ENCODE data around the gene OR5AU1. TPM values are rescaled to one million over a fixed set of nuclear protein-coding genes. Genes with fewer than 3 reads are reported as not detected.

The OR5AU1 gene
- polyA plus RNA-seq, 2 of the 4 experiments (the other 2 are of a cell fraction), result not detected

DNA sequence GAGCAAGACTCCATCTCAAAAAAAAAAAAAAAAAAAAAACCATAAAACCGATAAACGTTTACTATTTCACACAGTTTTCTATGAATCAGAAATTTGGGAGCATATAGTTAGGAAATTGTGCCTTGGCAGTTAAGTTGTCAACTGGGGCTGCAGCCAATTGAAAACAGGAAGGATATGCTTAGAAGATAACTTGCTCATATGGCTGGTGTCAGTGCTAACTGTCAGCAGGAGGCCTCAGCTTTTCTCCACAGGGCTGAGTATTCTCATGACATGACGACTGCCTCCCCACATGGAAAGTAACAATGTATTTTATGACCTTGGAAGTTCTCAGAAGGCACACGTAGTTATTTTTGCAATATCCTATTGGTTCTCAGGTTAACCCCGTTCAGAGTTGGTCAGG, 29.6 kb upstream of the OR5AU1 start:
- H3K4me1 ChIP-seq, result no peaks in the 10 kb centered on the region
- FAIRE-seq, result no peak
- H3K4me3 ChIP-seq, result no peak overlapping the region
- ChIA-PET CTCF (no interaction called here), POLR2A (no interaction called here)
- peaks cover 13% of the 10 kb centered on the region for H3K9me3 ChIP-seq
- no peak for DNase-seq (ENCODE audit: low read depth in 1 of 2, low spot score in 1 of 2)
- TF ChIP-seq, protein P1, sequence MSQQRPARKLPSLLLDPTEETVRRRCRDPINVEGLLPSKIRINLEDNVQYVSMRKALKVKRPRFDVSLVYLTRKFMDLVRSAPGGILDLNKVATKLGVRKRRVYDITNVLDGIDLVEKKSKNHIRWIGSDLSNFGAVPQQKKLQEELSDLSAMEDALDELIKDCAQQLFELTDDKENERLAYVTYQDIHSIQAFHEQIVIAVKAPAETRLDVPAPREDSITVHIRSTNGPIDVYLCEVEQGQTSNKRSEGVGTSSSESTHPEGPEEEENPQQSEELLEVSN (IDR thresholded peaks at IDR 0.05; ENCODE audit: borderline replicate concordance, low read depth), result no peak
- TF ChIP-seq ZNF302 (CRISPR knock-in tag; IDR thresholded peaks at IDR 0.05) (no peak), ZSCAN20 (CRISPR knock-in tag; IDR thresholded peaks at IDR 0.05) (no peak), RFX5 (IDR thresholded peaks at IDR 0.05) (no peak), ZC3H11A (IDR thresholded peaks at IDR 0.05) (no peak), NPAS2 (CRISPR knock-in tag; IDR thresholded peaks at IDR 0.05; ENCODE audit: borderline replicate concordance) (no peak), POLR2A (IDR thresholded peaks at IDR 0.05; ENCODE audit: low read length) (no peak), KDM1A (IDR thresholded peaks at IDR 0.05; ENCODE audit: low read depth) (no peak)
- TF ChIP-seq, protein P2, sequence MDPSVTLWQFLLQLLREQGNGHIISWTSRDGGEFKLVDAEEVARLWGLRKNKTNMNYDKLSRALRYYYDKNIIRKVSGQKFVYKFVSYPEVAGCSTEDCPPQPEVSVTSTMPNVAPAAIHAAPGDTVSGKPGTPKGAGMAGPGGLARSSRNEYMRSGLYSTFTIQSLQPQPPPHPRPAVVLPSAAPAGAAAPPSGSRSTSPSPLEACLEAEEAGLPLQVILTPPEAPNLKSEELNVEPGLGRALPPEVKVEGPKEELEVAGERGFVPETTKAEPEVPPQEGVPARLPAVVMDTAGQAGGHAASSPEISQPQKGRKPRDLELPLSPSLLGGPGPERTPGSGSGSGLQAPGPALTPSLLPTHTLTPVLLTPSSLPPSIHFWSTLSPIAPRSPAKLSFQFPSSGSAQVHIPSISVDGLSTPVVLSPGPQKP (IDR thresholded peaks at IDR 0.05; ENCODE audit: low read depth, low read length), result no peak
- TF ChIP-seq, protein P3, sequence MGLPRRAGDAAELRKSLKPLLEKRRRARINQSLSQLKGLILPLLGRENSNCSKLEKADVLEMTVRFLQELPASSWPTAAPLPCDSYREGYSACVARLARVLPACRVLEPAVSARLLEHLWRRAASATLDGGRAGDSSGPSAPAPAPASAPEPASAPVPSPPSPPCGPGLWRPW (IDR thresholded peaks at IDR 0.05), result no peak
- no peak overlapping the region for H3K27ac ChIP-seq
- no peak for ATAC-seq
- no peak overlapping the region for H3K4me2 ChIP-seq
- 24% methylated on average over 5 of the region's 5 CpGs for WGBS (ENCODE audit: missing lambda C conversion rate)

DNA sequence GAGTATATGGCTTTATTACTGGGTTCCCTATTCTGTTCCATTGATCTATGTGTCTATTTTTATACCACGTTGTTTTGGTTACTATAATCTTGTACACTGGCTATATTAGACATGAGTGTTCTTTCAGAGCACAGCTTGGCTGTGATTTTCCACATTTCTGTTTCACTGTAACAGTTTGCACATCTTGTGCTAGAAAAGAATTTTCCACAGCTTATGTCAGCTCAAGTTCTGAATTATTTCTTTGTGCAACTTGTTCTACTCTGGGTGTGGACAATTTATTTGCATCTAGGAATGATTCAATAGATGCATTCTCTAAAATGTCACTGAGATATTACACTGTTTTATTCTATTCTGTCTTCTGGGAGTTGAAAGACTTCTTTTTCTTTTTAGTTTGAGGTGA, 28.4 kb upstream of the OR5AU1 start:
- Histone ChIP-seq H3K9me3 (peaks cover 17% of the 10 kb centered on the region), H3K4me3 (no peak overlapping the region), H3K4me2 (no peak overlapping the region), H3K4me1 (no peaks in the 10 kb centered on the region), H3K27ac (no peak overlapping the region)
- ChIA-PET POLR2A (no interaction called here), CTCF (no interaction called here)
- FAIRE-seq, result no peak
- ATAC-seq, result no peak
- no peak for DNase-seq (ENCODE audit: low read depth in 1 of 2, low spot score in 1 of 2)
- WGBS (ENCODE audit: missing lambda C conversion rate), result 3% methylated on average over 1 of the region's 1 CpG
- TF ChIP-seq HOXA7 (CRISPR knock-in tag; IDR thresholded peaks at IDR 0.05) (no peak), FOSL2 (IDR thresholded peaks at IDR 0.05) (no peak), FOSL2 (CRISPR knock-in tag; IDR thresholded peaks at IDR 0.05) (no peak)

DNA sequence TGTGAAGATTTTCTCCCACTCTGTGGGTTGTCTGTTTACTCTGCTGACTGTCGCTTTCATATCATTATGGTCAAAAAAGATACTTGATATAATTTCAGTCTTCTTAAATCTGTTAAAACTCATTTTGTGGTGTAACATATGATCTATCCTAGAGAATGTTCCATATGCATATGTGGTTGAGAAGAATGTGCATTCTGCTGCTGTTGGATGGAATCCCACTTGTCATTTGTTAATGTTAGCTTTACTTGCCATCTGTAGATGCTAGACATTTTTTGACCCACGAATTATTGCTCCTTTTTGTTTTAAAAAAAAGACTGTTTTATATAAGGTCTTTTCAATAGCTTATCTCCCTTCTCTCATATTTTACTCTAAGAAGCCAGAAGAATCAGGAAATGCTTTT, 26.3 kb upstream of the OR5AU1 start:
- no peak for FAIRE-seq
- peaks cover 25% of the 10 kb centered on the region for H3K9me3 ChIP-seq
- ATAC-seq, result no peak
- ChIA-PET CTCF (interaction anchor here (1.9 kb wide), 1 partner anchor 10 kb away, joined by 5 read pairs; no protein-coding TSS in a partner anchor), POLR2A (no interaction called here)
- H3K27ac ChIP-seq, result no peak overlapping the region
- H3K4me1 ChIP-seq, result no peaks in the 10 kb centered on the region
- H3K4me2 ChIP-seq, result no peak overlapping the region
- TF ChIP-seq CHD4 (IDR thresholded peaks at IDR 0.05; ENCODE audit: borderline replicate concordance), result no peak
- TF ChIP-seq HEYL (CRISPR knock-in tag; IDR thresholded peaks at IDR 0.05), result no peak
- TF ChIP-seq TP53 (CRISPR knock-in tag; IDR thresholded peaks at IDR 0.05), result no peak
- TF ChIP-seq SMC3 (IDR thresholded peaks at IDR 0.05), result no peak
- no peak for TF ChIP-seq RCOR1 (IDR thresholded peaks at IDR 0.05; ENCODE audit: low read depth, low read length)
- no peak for TF ChIP-seq ZSCAN20 (CRISPR knock-in tag; IDR thresholded peaks at IDR 0.05)
- no peak for TF ChIP-seq FOSB (CRISPR knock-in tag; IDR thresholded peaks at IDR 0.05)
- TF ChIP-seq FOXS1 (CRISPR knock-in tag; IDR thresholded peaks at IDR 0.05), result no peak
- TF ChIP-seq, protein P4, sequence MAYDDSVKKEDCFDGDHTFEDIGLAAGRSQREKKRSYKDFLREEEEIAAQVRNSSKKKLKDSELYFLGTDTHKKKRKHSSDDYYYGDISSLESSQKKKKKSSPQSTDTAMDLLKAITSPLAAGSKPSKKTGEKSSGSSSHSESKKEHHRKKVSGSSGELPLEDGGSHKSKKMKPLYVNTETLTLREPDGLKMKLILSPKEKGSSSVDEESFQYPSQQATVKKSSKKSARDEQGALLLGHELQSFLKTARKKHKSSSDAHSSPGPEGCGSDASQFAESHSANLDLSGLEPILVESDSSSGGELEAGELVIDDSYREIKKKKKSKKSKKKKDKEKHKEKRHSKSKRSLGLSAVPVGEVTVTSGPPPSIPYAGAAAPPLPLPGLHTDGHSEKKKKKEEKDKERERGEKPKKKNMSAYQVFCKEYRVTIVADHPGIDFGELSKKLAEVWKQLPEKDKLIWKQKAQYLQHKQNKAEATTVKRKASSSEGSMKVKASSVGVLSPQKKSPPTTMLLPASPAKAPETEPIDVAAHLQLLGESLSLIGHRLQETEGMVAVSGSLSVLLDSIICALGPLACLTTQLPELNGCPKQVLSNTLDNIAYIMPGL (CRISPR knock-in tag; IDR thresholded peaks at IDR 0.05; ENCODE audit: borderline replicate concordance), result no peak
- TF ChIP-seq, protein P5, sequence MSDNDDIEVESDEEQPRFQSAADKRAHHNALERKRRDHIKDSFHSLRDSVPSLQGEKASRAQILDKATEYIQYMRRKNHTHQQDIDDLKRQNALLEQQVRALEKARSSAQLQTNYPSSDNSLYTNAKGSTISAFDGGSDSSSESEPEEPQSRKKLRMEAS (IDR thresholded peaks at IDR 0.05), result no peak
- no peak for TF ChIP-seq ZNF302 (CRISPR knock-in tag; IDR thresholded peaks at IDR 0.05)
- no peak for TF ChIP-seq MYC (IDR thresholded peaks at IDR 0.05; ENCODE audit: borderline replicate concordance, low read length)
- no peak for TF ChIP-seq BHLHE40 (IDR thresholded peaks at IDR 0.05; ENCODE audit: low read depth, low read length)
- WGBS (ENCODE audit: missing lambda C conversion rate), result 31% methylated on average over 2 of the region's 2 CpGs
- no peak for DNase-seq (ENCODE audit: low read depth in 1 of 2, low spot score in 1 of 2)
- H3K4me3 ChIP-seq, result no peak overlapping the region
